Mesodermal cell (in vitro differentiated cells): ENCODE results near the gene PERCC1.
"Not testable (repeated sequence)": the region's sequence is repeated elsewhere in the genome, so short reads cannot be mapped to it uniquely, and the experiment has no call there.

Experiments
- H3K27ac ChIP-seq: 2 replicates; pipeline ENCODE4 v1.7.0; 2013; ENCODE audit warnings: mild to moderate bottlenecking, low read depth, low read length, moderate library complexity; ENCODE audit not compliant: severe bottlenecking
- H3K36me3 ChIP-seq: 2 replicates; pipeline ENCODE4 v1.7.1; 2013; ENCODE audit warnings: mild to moderate bottlenecking, low read length, moderate library complexity; ENCODE audit not compliant: control insufficient read depth, insufficient read depth
- H3K4me1 ChIP-seq: one replicate; pipeline ENCODE4 v1.7.1; 2013; ENCODE audit warnings: mild to moderate bottlenecking, low read length; ENCODE audit not compliant: insufficient read depth, control insufficient read depth, poor library complexity, severe bottlenecking
- H3K4me3 ChIP-seq: 2 replicates; pipeline ENCODE4 v1.7.0; 2013; ENCODE audit warnings: low read length, control low read depth, mild to moderate bottlenecking; ENCODE audit not compliant: insufficient read depth, poor library complexity, severe bottlenecking; ENCODE audit errors: extremely low read depth
- H3K9me3 ChIP-seq: 2 replicates; pipeline ENCODE4 v1.7.1; 2013; ENCODE audit warnings: mild to moderate bottlenecking, low read length, moderate library complexity; ENCODE audit not compliant: control insufficient read depth
- WGBS, 2 experiments: methylation state at CpG; one replicate each; pipeline ENCODE4 v1.1.5; 2013; ENCODE audit warnings: missing lambda C conversion rate in 2 of 2; ENCODE audit not compliant: insufficient coverage in 2 of 2; 5-methylcytosine and 5-hydroxymethylcytosine counted together

The PERCC1 gene

GRCh38 chr16:1459967-1460366, 29.1 kb downstream of the PERCC1 start:
- H3K27ac ChIP-seq = no peak overlapping the region
- 98 to 100% methylated on average over 3 to 5 of the region's 10 CpGs for whole genome bisulfite sequencing, 2 experiments
- no peaks in the 10 kb centered on the region for H3K4me1 ChIP-seq
- H3K4me3 ChIP-seq = no peak overlapping the region
- no peaks in the 10 kb centered on the region for H3K9me3 ChIP-seq
- H3K36me3 ChIP-seq = peaks cover 55% of the 10 kb centered on the region

DNA sequence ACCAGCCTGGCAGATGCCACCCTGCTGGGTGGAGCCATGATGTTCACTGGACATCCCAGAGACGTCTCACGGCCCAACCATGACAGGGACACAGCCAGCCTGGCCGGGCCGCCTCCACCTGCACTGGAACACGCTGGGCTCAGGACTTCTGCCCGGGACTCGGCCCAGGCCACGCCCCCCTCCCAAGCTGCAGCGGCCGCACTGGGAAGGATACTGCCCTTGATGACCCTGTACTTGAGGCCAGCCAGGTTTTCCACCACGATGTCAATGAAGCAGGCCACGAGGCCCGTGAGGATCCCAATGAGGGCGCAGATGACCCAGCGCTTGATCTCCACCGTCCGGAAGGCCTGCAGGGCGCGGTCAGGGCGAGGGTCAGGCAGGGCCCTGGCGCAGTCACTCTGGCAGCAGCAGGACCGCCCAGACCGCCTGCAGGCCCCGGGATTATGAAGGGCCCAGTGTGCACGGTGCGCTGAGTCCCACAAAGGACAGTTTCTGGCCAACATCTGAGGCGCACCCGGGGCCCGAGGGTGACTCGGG, 29.8 kb downstream of the PERCC1 start:
- H3K36me3 ChIP-seq = peaks cover 48% of the 10 kb centered on the region
- WGBS, 2 experiments = 95% methylated on average over 23 to 30 of the region's 30 CpGs
- H3K4me3 ChIP-seq = no peak overlapping the region
- no peaks in the 10 kb centered on the region for H3K9me3 ChIP-seq
- no peak overlapping the region for H3K27ac ChIP-seq
- H3K4me1 ChIP-seq = no peaks in the 10 kb centered on the region

DNA sequence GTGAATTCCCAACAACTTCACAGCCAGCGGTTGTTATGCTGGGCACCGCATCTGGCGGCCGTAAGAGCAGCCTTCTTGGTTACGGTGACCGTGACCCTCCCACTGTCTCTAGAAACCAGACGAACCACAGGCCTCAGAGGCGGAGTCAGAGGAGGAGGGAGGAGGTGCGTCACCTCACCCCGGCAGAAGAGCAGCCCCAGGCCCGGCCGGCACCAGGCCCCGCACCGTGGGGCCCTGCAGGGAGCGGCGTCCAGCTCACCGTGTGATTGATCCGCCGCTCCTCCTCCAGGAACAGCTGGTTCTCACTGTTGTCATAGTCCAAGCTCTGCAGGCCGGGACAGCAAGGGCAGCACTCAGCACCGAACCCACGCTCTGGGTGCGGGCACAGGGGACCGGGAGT, 30.3 kb downstream of the PERCC1 start:
- peak overlapping the region; percentile 10 for H3K27ac ChIP-seq
- WGBS, 2 experiments = 91 to 95% methylated on average over 23 to 24 of the region's 24 CpGs
- H3K4me1 ChIP-seq = no peaks in the 10 kb centered on the region
- H3K4me3 ChIP-seq = no peak overlapping the region
- H3K9me3 ChIP-seq = no peaks in the 10 kb centered on the region
- H3K36me3 ChIP-seq = peaks cover 46% of the 10 kb centered on the region

GRCh38 chr16:1464196-1464893, 33.5 kb downstream of the PERCC1 start:
- Histone ChIP-seq H3K4me3 (no peak overlapping the region), H3K4me1 (no peaks in the 10 kb centered on the region), H3K9me3 (no peaks in the 10 kb centered on the region), H3K27ac (no peak overlapping the region), H3K36me3 (peaks cover 27% of the 10 kb centered on the region)
- WGBS, 2 experiments = 96% methylated on average over 39 to 41 of the region's 41 CpGs

GRCh38 chr16:1464894-1465566, 34.2 kb downstream of the PERCC1 start:
- Histone ChIP-seq H3K36me3 (peaks cover 26% of the 10 kb centered on the region), H3K9me3 (no peaks in the 10 kb centered on the region), H3K27ac (no peak overlapping the region), H3K4me1 (peaks cover under 1% of the 10 kb centered on the region), H3K4me3 (no peak overlapping the region)
- 94 to 95% methylated on average over 33 of the region's 33 CpGs for WGBS, 2 experiments

- H3K27ac ChIP-seq = no peak overlapping the region
- peaks cover 6% of the 10 kb centered on the region for H3K4me1 ChIP-seq
- H3K36me3 ChIP-seq = peaks cover 20% of the 10 kb centered on the region
- no peaks in the 10 kb centered on the region for H3K9me3 ChIP-seq
- 97 to 99% methylated on average over 9 to 13 of the region's 13 CpGs for WGBS, 2 experiments
- H3K4me3 ChIP-seq = no peak overlapping the region
These were observed 34.7 kb downstream of the PERCC1 start for GRCh38 chr16:1465567-1465915.

GRCh38 chr16:1466054-1466453, 35.2 kb downstream of the PERCC1 start:
- WGBS, 2 experiments = 91 to 97% methylated on average over 6 to 14 of the region's 24 CpGs
- Histone ChIP-seq H3K4me1 (peaks cover 11% of the 10 kb centered on the region), H3K27ac (no peak overlapping the region), H3K9me3 (no peaks in the 10 kb centered on the region), H3K4me3 (no peak overlapping the region), H3K36me3 (peaks cover 15% of the 10 kb centered on the region)

DNA sequence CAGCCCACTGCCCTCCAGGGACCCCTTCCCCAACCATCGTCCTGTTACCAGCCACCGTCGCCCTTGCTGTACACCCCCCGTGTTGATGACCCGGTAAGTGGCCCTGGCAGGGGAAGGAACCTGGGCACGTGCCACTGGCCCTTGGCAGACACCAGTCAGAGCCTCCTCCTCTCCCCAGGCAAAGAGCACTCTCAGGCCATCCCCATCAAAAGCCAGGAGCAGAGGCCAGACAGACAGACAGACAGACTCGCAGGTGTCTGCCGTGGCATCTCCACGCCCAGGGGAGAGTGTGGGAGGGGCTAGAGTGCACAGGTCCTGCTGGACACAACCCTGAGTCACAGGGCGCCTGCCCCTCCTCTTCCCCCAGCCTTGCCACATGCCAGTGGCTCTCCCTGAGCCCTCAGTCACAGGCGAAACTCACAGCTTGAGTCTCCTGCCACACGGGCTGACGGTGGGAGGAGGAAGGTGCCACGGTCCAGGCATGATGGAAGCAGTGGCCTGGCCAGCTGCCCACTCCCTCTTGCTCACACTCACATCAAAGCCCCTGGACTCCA, 36.2 kb downstream of the PERCC1 start:
- no peaks in the 10 kb centered on the region for H3K9me3 ChIP-seq
- H3K4me3 ChIP-seq = no peak overlapping the region
- peaks cover 18% of the 10 kb centered on the region for H3K4me1 ChIP-seq
- H3K36me3 ChIP-seq = peaks cover 15% of the 10 kb centered on the region
- 92 to 94% methylated on average over 8 to 12 of the region's 14 CpGs for WGBS, 2 experiments
- H3K27ac ChIP-seq = no peak overlapping the region

GRCh38 chr16:1468426-1468810, 37.5 kb downstream of the PERCC1 start:
- 90 to 95% methylated on average over 15 to 22 of the region's 22 CpGs for WGBS, 2 experiments
- Histone ChIP-seq H3K27ac (no peak overlapping the region), H3K36me3 (peaks cover 12% of the 10 kb centered on the region), H3K4me1 (peaks cover 18% of the 10 kb centered on the region), H3K4me3 (no peak overlapping the region), H3K9me3 (no peaks in the 10 kb centered on the region)

- 76 to 83% methylated on average over 3 of the region's 5 CpGs for WGBS, 2 experiments
- H3K36me3 ChIP-seq, H3K9me3 ChIP-seq, H3K4me3 ChIP-seq, H3K27ac ChIP-seq: not testable (repeated sequence)
- H3K4me1 ChIP-seq = peaks cover 18% of the 10 kb centered on the region
These were observed 38.3 kb downstream of the PERCC1 start for GRCh38 chr16:1469141-1469540.
